Activated CD8-positive, alpha-beta memory T cell treated with anti-CD3 and anti-CD28 coated beads for 48 hours (primary cell): Measurements from ENCODE around the gene MYO9A.

Experiments used
- DNase-seq, 3 experiments: peaks; one replicate each; pipeline ENCODE4 v3.0.0-alpha.2; 2020; ENCODE audit warnings: low read depth in 2 of 3, low spot score in 2 of 3

Gene MYO9A

DNA sequence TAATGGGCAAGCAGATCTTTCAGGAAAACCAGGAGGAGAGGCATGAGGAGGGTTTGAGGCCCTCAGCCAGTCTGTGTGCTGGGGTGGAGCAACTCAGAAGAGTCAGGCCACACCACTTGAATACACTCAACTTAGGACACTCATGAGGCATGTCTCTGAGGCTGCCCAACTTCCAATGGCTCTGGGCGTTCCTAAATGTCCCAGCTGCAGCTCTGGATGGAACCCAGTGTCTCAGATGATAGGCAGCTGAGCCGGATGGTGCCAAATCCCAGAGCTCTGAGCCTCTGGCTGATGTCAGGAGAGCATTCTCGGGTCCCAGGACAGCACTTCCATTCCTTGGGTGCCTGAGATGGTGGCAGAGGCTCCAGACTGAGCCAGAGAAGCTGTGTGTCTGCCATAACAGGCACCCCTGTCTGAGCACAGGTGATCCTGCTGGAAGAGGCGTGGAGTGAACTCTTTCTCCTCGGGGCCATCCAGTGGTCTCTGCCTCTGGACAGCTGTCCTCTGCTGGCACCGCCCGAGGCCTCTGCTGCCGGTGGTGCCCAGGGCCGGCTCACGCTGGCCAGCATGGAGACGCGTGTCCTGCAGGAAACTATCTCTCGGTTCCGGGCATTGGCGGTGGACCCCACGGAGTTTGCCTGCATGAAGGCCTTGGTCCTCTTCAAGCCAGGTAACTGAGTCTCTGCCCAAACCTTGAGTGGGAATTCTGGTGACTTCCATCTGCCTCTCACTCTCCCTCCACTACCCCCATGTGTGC is 304.8 kb downstream of the MYO9A start:
- DNase-seq: no peak

DNA sequence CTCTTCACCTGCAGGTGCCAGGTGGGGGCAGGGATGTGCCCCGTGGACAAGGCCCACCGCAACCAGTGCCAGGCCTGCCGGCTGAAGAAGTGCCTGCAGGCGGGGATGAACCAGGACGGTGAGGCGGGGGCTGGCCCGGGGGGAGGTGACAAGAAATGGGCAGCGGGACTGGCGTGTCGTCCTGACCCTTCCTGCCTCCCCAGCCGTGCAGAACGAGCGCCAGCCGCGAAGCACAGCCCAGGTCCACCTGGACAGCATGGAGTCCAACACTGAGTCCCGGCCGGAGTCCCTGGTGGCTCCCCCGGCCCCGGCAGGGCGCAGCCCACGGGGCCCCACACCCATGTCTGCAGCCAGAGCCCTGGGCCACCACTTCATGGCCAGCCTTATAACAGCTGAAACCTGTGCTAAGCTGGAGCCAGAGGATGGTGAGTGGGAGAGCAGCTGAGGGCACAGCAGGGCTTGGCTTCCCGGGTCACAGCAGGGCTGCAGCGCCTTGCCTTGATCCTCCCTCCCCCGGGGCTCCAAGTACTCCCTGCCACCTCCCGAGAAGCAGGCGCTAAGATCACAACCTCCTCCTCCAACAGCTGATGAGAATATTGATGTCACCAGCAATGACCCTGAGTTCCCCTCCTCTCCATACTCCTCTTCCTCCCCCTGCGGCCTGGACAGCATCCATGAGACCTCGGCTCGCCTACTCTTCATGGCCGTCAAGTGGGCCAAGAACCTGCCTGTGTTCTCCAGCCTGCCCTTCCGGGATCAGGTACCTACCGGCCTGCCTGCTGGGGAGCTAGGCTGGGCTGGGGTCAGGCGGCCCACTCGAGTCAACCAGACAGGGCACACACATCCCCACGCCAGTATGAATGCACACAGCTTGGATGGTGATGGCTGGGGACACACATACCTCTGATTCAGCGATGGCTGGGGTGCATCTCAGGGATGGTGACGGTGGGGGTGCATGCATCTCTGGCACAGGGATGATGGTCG is 305.9 kb downstream of the MYO9A start:
- no peak for DNase-seq

DNA sequence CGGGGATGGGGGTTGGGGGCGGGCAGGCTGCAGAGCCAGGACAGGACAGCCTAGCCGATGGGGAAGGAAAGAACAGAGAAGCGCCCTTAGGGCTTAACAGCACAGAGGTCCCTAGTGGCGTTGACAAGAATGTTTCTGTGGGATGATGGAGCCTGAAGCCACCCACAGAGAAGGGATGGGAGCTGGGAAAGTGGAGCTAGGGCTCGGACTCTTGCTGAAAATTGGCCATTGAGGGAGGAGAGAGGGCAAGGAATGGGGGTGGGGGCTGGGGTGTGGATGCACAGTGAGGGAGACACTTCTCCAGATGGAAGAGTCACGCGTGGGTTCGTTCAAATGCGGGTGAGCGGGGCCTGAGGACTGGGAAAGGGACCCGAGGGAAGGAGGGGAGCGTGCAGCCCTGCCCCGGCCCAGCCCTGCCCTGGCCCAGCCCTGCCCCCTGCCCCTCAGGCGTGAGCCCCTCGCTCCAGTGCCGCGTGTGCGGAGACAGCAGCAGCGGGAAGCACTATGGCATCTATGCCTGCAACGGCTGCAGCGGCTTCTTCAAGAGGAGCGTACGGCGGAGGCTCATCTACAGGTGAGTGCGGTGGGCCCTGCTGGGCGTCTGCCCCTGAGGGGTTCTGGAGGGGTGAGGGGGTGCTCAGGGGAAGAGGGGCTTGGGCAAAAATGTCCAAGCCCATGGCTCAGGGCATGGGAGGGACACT is 306.8 kb downstream of the MYO9A start:
- DNase-seq: no peak

DNA sequence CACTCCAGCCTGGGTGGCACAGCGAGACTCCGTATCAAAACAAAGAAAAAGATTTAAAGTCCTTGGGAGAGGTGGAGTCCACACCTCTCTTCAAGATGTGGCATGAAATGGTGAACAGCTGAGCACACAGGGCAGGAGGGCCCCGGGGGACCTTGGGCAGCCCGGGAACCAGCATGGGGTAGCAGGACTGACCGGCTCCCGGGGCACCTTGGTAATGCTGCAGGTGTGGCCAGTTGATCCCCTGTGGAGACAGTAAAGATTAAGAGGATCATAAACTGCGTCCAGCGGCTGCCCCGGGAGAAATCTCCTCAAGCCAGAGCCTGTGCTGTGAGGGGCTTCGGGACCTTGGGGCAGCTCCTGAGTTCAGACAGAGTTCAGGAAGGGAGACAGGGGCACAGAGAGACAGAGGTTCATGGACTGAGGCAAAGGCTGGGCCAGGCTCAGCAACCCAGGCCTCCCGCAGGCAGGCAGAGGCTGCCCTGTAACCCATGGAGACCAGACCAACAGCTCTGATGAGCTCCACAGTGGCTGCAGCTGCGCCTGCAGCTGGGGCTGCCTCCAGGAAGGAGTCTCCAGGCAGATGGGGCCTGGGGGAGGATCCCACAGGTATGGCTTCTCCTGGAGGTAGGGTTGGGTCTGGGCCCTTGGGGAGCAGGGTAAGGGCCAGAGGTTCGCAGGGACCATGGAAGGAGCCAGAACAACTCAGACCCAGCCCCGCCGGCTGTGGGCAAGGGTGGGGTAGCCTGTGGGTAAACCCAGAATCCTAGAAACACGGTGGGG is 307.5 kb downstream of the MYO9A start, which contains the start of gene NR2E3:
Gene NR2E3, plus strand, starts transcription at position 299 of the 780 bp plus-strand sequence. Its CDS starts 190 bp downstream, at position 489.
- DNase-seq: no peak

DNA sequence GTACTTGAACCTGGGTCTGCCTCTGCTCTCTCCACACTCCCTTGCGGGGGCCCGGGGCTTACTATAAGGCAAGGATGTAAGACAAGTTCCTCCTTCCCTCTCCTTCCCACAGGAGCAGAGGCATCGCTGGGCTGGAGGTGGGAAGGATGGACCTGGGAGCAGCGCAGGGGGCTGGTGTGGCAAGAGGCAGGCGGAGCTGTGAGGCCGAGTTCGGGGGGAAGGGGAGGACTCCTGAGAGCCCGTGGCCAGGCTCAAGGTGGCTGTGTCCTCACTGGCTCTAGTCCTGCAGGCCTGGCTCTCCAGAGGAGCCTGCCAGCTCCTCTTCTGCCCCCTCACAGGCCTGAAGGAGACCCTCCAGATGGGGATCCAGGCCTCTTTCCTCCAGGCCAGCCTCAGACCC is 308.6 kb downstream of the MYO9A start:
- no peak for DNase-seq

DNA sequence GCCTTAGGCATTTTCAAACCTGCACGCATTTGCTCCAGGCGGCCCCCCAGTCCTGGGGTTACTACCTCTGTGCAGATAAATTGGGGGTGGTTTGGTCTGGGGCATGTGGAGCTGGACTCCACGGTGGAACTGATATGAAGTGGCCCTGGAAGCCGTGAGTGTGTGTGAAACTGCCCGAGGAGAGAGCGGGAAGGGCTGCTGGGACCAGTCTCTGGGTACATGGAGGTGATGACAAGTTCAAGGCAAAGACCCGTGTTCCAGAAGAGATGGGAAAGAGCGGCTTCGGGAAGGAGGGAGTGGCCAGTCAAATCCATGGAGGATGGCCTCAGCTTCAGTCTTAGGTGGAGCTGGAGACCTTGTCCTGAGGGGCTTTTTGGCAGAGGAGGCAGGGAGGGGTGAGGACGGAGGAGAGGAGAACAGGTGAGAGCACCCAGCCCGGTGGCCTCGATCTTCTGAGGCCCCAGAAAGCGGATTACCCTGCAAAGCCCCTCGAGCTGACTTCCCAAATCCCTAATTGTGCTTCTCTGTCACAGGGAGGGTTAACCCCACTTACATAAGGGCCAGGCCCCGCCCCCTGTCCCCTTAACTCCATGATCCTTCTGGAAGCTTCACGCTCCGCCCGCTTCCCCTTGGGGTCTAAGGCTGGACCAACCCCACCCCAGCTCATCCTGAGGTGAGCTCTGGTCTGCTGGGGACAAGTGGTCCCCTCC is 309.5 kb downstream of the MYO9A start:
- DNase-seq: no peak

DNA sequence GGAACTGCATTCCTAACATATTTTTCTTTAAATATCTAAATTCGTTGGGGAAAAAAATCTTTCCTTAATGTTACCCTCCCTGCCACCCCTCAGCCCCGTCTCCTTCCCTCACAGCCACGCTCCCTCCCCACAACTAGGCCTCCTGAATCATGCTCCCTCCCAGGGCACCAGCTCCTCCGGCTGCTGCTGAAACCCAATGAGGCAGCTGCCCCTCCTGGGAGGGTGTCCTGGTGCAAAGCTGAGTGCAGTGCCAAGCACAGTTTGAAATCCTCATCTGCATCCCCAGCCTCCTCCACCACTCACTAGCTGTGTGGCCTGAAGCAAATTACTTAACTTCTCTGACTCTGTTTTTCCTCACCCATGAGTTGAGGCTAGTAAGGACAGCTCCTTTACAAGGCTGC is 310.3 kb downstream of the MYO9A start:
- DNase-seq: no peak

DNA sequence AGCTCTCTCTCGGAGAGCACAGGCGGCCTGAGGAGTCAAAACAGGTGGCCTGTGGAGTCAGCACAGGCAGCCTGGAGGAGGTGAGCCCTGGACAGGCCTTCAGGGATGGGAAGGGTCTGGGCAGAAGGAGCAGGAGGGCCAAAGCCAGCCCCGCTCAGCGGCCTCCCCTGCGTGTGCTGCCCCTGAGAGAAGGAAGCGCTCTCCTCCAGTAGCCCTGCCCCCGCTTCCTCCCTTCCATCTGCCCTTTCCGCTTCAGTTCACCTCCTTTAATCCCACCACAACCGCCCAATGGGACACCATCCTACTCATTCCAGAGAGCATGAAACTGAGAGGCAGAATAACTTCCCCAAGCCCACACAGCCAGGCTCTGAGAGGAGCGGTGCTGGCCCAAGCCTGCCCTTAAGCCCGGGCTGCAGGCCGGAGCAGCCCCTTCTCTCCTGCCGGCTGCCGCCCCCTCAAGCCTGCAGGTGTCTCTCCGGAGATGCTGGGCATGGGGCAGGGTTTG is 310.8 kb downstream of the MYO9A start:
- no peak for DNase-seq

DNA sequence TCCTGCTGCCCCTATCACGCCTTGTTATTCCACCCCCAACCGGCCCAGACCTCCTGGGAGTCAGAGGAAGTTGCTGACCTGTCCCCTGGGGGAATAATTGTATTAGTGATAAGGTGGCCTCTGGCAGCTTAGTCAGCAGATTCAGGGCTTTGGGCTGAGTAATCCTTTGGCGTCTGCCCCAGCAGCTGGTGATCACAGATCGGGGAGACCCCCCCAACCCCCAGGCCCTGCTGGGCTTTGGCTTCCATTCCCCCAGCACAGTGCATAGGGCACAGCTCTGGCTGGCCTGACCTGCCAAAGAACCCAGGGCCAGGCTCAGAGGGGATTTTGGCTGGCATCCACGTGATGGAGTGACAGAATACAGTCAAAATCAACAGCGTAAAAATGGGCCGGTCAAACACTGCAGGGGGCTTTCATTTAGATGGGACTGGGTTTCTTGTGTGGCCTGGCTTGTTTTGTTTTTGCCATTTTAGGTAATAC is 311.5 kb downstream of the MYO9A start:
- no peak for DNase-seq

DNA sequence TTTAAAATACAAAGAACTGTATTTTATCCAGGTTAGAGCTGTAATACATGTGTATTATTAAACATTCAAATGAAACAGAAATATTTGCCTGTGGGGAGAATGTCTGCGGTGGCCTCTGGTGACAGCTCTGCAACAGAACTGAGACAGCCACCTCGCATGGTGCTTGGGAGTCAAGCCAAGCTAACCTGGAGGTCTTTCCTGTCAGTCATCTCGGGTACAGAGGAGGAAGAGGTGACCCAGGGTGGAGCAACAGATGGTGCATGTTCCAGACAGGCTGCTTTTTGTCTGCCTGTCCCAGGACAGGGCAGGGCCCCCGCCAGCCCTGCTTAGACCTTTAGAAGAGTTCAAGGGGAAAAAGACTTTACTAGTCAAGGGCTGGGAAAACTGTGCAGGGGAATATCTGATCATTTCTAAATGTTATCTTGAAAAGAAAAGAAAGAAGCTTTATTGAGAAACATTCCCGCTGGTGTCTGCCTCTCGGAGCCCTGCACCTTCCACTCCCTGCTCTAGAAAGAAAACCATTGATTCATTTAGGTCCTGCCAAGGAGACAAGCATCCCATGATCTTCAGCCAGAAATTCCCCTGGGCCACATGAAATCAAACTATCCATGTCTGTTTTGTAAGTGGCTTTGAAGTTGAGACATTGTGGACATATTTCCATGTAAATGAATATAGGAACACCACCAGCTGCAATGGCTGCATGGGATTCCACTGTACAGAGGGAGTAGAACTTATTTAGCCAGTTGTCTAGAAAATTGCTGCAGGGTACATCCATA is 313.1 kb downstream of the MYO9A start:
- DNase-seq: no peak

DNA sequence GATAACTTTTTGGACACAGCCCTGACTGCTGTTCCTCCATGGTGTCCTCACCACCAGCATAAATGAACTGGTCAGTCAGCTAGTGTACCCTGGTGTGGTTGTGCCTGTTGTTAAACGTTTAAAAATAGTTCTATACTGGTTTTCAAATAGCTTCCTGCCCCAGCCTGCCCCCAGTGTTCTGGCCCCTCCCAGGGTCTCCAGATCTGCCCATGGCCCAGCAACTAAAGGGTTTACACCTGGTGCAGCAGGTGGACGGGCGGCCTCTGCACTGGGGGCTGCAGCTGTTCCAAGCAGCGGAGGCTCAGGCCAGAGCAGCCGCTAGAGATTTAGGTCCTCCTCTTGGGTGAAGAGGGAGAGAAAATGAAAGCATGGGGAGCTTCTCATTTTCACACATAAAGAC is 313.7 kb downstream of the MYO9A start:
- DNase-seq: no peak

DNA sequence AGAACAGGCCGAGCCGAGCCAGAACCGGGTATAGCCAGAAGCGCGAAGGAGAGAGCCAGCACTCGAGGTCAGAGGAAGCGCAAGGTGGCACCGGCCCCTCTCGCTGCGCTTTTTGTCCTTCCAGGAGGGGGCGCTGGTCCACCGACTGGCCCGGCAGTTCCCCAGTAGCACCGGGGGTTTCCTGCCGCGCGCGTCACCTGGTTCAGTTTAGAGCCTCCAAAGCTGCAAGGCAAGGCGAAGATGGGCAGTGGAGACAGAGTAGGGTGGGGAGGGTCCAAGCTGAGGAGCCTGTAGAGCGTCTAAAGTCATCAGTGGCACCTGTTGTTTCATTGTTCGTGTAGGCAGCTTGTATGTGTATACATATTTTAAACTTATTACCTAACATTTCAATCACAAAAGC is 315.2 kb downstream of the MYO9A start:
- no peak for DNase-seq

DNA sequence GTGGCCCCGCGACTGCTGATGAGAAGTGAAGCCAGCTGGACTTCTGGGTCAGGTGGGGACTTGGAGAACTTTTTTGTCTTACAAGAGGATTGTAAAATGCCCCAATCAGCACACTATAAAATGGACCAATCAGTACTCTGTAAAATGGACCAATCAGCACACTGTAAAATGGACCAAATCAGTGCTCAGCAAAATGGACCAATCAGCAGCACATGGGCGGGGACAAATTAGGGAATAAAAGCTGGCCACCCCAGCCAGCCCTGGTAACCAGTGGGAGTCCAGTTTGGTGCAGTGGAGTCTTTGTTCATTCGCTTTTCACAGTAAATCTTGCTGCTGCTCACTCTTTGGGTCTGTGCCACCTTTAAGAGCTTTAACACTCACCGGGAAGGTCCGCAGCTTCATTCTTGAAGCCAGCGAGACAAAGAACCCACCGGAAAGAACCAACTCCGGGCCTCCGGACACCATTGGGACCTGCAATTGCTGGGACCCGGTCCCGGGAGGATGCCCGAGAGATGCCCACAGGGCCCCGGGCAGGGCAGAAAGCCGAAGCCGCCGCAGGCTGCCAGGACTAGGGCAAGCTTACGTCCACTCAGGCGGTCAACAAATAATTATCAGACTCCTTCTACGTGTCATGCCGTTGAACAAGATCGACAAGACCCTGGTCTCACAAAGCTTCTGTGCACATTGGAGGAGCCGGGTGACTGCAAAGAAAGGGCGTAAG is 315.9 kb downstream of the MYO9A start:
- DNase-seq: no peak

DNA sequence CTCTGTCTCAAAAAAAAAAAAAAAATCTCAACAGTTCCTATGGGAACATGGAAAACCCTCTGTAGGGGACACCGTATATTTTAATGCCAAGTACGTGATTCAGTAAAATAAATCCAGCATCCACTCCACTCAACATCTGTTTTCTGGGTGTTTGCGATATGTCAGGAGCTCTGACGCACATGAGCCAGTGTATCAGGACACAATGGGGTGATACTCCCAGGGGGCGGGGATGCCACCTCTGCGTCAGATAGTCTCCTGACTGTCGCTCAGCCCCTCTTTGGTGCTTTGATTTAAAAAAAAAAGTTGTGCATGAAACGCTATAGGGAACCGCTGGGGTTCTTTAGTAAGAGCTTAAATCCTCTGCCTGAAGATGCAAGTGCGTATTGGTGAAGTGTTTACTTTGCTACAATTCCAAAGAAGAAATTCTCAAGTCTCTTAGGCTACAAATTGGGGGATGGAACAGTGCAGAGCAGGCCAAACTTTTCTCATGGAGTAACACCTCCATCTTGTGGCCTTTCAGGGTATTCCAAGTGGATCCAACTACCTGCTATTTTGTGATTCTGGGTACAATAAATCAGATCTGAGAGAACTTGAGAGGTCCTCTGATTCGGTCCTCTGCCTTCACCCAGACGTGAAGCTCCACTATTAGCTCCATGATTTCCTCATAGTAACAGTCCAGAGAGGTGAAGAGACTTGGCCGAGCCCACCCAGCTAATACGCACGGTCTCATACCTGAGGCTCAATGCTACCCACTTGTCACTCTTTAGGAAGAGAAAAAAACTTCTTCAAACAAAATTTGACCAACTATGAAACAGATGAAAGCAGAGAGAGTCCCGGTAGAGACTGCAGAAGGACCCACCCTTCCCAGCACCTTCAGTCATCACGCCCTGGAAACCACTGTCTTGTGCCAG is 316.9 kb downstream of the MYO9A start:
- no peak for DNase-seq

DNA sequence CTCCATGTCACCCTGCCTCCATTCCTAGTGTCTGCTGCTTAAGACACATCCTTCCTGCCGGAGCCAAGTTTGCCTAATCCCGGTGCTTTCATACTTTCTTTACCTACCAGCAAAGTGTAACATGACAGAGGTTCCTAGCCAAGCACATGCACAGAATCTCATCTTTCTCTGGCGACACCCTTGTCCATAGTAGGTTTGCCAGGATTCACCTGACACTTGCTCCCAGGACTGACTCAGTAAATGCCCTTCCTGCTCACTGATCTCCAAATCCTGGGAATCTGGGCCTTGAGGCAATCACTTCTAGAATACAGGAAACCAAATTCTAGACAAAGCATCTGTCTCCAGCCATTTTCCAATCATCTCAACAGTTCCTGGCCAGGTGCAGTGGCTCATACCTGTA is 317.8 kb downstream of the MYO9A start:
- DNase-seq: no peak

DNA sequence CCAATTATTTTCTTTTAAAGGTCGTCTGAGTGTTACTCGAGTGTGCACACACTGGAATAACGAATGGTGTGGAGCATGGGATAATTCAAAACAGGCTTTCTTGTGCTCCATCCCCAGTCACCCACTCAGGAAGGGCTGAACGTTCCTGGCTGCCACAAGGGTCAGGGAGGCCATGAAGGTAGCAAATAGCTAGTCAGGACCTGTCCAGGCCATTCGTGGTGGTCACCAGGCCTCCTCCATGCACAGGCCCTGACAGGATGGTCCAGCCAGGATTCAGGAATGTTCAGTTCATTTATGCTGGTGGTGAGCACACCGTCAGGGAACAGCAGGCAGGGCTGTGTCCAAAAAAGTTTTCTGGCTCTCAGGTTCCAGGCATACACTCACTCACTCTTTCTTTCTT is 319.3 kb downstream of the MYO9A start:
- DNase-seq: no peak

DNA sequence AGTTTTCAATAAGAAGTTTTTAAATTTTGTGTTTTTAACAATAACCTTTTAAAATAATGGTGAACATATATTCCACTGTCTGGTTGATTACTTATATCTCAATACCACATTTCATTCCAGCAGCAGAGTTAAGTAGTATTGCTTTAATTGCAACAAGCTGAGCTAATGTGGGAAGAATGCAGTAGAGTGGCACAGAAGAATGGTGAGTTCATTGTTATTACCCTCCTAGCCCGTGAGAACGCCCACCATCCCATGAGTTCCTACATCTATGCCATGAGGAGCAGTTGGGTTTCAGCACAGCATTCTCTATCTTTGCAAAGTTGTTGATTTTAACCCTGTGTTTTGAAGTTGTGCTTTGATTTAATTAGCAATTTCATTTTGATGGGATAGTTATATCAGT is 325.4 kb downstream of the MYO9A start:
- no peak for DNase-seq
